Stomach smooth muscle (tissue), 2 donors: ENCODE data around the gene SLC16A14.

Experiments
- H3K27ac ChIP-seq: one replicate; pipeline ENCODE4 v1.7.0; 2013; ENCODE audit warnings: mild to moderate bottlenecking, low read length, inconsistent platforms
- H3K27me3 ChIP-seq, 2 donors: one replicate each; pipeline ENCODE4 v1.7.0; 2013; ENCODE audit warnings: low read length in 2 of 2; ENCODE audit not compliant: insufficient read depth in 2 of 2, control insufficient read depth in 1 of 2
- H3K36me3 ChIP-seq, 2 donors: one replicate each; pipeline ENCODE4 v1.7.0; 2013; ENCODE audit warnings: low read length in 2 of 2; ENCODE audit not compliant: control insufficient read depth in 2 of 2, insufficient read depth in 2 of 2
- H3K4me1 ChIP-seq: one replicate; pipeline ENCODE4 v1.7.0; 2013; ENCODE audit warnings: low read length; ENCODE audit not compliant: control insufficient read depth, insufficient read depth
- H3K4me3 ChIP-seq, 2 donors: one replicate each; pipeline ENCODE4 v1.7.0; 2013; ENCODE audit warnings: low read length in 2 of 2
- H3K9ac ChIP-seq, 2 donors: one replicate each; pipeline ENCODE4 v1.7.0; 2013; ENCODE audit warnings: low read length in 2 of 2, mild to moderate bottlenecking in 1 of 2
- H3K9me3 ChIP-seq, 2 donors: one replicate each; pipeline ENCODE4 v1.7.0; 2013; ENCODE audit warnings: low read length in 2 of 2; ENCODE audit not compliant: control insufficient read depth in 2 of 2
- donor health status: healthy.
- donor health status: Pancreatic carcinoma.

Gene SLC16A14

GRCh38 chr2:230071421-230071820 lies 2.7 kb upstream of the SLC16A14 start:
- Histone ChIP-seq H3K27me3 (no peaks in the 10 kb centered on the region), H3K36me3 (no peaks in the 10 kb centered on the region), H3K27ac (no peak overlapping the region), H3K4me3 (no peak overlapping the region), H3K4me1 (peaks cover 13% of the 10 kb centered on the region), H3K9me3 (no peaks in the 10 kb centered on the region), H3K9ac (no peak overlapping the region)

DNA sequence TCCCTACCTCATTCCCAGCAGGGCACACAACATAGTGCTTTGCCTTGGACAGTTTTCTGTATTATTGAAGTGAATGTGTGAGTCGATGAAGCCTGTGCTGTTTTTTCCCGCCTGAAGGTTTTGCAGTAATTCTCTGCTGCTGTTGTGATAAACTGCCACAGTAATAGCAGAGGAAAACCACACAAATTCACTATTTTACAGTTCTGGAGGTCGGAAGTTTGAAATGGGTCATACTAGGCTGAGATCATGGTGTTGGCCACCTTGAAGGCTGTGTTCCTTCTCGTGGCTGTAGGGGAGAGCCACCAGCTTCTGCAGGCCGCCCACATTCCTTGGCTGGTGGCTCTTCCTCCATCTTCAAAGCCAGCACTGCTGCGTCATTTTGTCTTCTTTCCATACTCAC lies 678 bp upstream of the SLC16A14 start:
- Histone ChIP-seq H3K9ac (no peak overlapping the region), H3K36me3 (no peaks in the 10 kb centered on the region), H3K9me3 (no peaks in the 10 kb centered on the region), H3K27ac (no peak overlapping the region), H3K4me3 (no peak overlapping the region), H3K27me3 (no peaks in the 10 kb centered on the region), H3K4me1 (peaks cover 13% of the 10 kb centered on the region)

DNA sequence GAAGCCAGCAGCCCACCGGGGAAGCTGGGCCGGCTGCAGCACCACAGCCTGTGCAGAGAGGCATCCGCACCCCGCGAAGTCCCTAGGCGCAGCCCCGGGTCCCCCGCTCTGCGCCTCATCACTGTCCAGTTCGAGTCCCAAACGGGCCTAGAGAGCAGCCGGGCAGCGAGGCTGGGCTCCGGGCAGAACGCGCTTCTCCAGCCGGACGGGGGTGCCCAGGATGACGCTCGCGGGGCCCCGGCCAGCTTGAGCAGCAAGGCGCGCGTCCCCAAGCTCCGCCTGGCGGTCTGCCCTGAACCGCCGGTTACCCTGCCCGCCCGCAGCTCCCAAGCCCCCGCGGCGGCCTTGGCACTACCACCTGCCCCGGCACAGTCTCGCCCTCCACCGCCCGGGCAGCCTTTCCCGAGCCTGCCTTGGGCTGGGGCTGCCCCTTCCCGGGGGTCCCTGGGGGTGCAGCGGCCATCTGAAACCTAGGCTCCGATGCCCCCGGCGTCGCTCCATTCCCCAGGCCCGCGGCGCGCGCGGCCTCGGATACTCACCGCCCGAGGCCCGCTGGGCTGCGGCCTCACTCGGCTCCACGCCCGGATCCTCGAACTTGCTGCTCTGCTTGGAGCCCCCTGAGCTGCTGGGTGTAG lies 591 bp downstream of the SLC16A14 start:
- peak overlapping the region; percentile 81 to 94 for H3K4me3 ChIP-seq
- H3K9ac ChIP-seq: peak overlapping the region; percentile 59 to 62
- no peaks in the 10 kb centered on the region for H3K27me3 ChIP-seq
- no peaks in the 10 kb centered on the region for H3K9me3 ChIP-seq
- H3K4me1 ChIP-seq: peaks cover 13% of the 10 kb centered on the region
- H3K36me3 ChIP-seq: no peaks in the 10 kb centered on the region
- H3K27ac ChIP-seq: peak overlapping the region; percentile 53

- Histone ChIP-seq H3K9ac (no peak overlapping the region), H3K27ac (no peak overlapping the region), H3K36me3 (no peaks in the 10 kb centered on the region), H3K4me3 (no peak overlapping the region), H3K4me1 (no peaks in the 10 kb centered on the region), H3K9me3 (no peaks in the 10 kb centered on the region), H3K27me3 (no peaks in the 10 kb centered on the region)
These were observed 7.9 kb downstream of the SLC16A14 start for GRCh38 chr2:230060672-230061293.

DNA sequence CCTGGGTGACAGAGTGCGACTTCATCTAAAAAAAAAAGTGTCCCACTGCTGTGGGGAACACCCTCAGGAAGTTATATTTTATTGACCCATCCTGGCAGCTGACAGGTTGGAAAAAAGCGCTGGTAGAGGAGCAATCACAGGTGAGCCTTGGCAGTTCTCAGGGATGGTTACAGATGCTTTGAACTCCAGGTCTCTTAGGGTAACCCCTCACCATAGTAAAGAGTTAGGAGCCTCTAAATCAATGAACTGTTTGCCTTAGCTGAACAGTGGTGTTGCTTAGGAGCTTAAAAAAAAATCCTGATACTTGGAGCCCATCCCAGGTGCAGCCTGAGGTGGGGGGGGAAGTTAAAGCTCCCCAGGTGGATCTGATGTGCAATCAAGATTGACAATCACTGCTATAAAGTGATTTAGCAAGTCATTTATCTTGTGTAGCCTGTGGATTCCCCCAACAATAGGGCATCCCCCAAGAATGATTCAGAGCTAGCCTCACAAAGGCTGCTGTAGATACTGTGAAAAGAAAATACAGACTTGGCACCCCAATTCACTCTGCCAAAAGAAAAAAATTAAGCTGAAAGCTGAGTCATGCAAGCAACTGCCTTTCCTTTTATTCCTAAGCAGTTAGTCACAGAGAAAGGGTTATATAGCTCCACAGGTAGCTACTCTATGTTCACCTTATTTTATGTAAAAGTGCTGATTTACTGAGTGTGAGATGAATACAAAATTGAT lies 14.8 kb downstream of the SLC16A14 start:
- no peak overlapping the region for H3K27ac ChIP-seq
- H3K36me3 ChIP-seq: no peaks in the 10 kb centered on the region
- H3K9ac ChIP-seq: no peak overlapping the region
- H3K4me1 ChIP-seq: no peaks in the 10 kb centered on the region
- no peaks in the 10 kb centered on the region for H3K27me3 ChIP-seq
- H3K9me3 ChIP-seq: no peaks in the 10 kb centered on the region
- H3K4me3 ChIP-seq: no peak overlapping the region

DNA sequence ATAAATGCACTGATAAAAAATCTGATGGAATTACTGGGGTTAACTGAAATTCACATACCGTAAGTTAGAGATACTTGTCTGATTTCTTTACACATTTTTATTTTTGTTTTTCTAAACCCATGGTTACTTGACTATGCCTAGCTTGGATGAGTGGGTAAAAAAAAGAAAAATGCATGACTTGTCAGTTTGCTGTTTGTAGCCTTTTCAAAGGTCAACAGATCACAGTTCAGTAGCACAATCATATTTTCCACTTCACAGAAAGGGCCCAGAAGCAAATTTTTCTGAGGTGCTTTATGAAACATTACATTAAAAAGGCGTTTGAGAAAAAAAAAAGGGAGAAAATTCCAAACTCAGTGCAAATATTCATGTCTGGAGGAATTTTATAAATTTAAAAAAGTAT lies 16.4 kb downstream of the SLC16A14 start:
- Histone ChIP-seq H3K9me3 (no peaks in the 10 kb centered on the region), H3K36me3 (no peaks in the 10 kb centered on the region), H3K27ac (no peak overlapping the region), H3K4me1 (no peaks in the 10 kb centered on the region), H3K9ac (no peak overlapping the region), H3K27me3 (no peaks in the 10 kb centered on the region), H3K4me3 (no peak overlapping the region)

GRCh38 chr2:230050136-230050535 lies 18.6 kb downstream of the SLC16A14 start:
- Histone ChIP-seq H3K27ac (no peak overlapping the region), H3K27me3 (no peaks in the 10 kb centered on the region)

GRCh38 chr2:230048010-230048671 lies 20.6 kb downstream of the SLC16A14 start:
- Histone ChIP-seq H3K9me3 (no peaks in the 10 kb centered on the region), H3K9ac (no peak overlapping the region)

More at GRCh38 chr2:230050136-230050535, 18.6 kb downstream of the SLC16A14 start:
- H3K36me3 ChIP-seq: peaks cover 0 to 4% of the 10 kb centered on the region in 2 donors
- H3K9ac ChIP-seq: no peak overlapping the region
- no peak overlapping the region for H3K4me3 ChIP-seq
- H3K4me1 ChIP-seq: no peaks in the 10 kb centered on the region
- H3K9me3 ChIP-seq: no peaks in the 10 kb centered on the region

DNA sequence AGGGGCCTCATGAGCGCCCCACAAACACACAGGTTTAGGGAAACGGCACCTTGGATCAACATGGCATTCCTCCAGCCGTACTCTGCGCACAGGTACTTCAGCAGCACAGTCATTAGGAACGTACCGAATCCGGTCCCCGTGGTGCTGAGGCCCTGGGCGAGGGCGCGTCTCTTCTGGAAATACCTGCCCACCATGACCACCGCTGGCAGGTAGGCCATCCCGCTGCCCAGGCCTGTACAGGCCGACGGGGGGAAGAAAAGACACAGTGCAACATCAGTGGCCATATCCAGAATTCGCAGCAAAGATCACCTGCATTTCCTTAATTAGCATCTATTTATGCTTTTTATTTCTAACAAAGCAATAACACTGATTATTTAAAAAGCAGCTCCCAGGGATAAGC lies 22.2 kb downstream of the SLC16A14 start:
- Histone ChIP-seq H3K4me1 (no peaks in the 10 kb centered on the region), H3K4me3 (no peak overlapping the region), H3K27ac (no peak overlapping the region), H3K9me3 (peaks cover 0 to 3% of the 10 kb centered on the region in 2 donors), H3K9ac (no peak overlapping the region), H3K27me3 (no peaks in the 10 kb centered on the region), H3K36me3 (peaks cover 0 to 4% of the 10 kb centered on the region in 2 donors)

More at GRCh38 chr2:230048010-230048671, 20.6 kb downstream of the SLC16A14 start:
- H3K27me3 ChIP-seq: no peaks in the 10 kb centered on the region
- H3K36me3 ChIP-seq: peaks cover 0 to 4% of the 10 kb centered on the region in 2 donors
- H3K4me3 ChIP-seq: no peak overlapping the region
- no peaks in the 10 kb centered on the region for H3K4me1 ChIP-seq
- H3K27ac ChIP-seq: no peak overlapping the region

DNA sequence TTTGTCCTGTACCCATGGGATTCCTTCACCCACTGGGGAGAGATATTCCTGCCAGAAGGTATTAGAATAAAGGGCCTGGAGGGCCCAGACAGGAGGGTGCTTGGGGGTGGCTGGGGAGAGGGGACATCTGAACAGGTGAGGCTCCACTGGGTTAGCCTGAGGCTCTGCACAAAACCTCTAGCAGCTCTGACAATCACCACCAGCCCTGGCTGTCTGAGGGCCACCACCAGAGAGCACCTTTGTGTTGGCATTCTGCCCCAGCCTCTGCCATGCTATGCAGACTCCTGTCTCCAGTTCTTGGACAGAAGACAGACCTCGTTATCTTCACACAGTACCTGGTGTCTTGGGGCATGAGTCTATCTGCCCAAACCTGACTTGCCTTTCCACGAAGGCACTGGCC lies 25.3 kb downstream of the SLC16A14 start:
- peaks cover 0 to 4% of the 10 kb centered on the region in 2 donors for H3K36me3 ChIP-seq
- H3K4me1 ChIP-seq: no peaks in the 10 kb centered on the region
- no peaks in the 10 kb centered on the region for H3K27me3 ChIP-seq
- no peak overlapping the region for H3K27ac ChIP-seq
- H3K4me3 ChIP-seq: no peak overlapping the region
- no peak overlapping the region for H3K9ac ChIP-seq
- H3K9me3 ChIP-seq: peaks cover 0 to 3% of the 10 kb centered on the region in 2 donors
